Stomach (tissue), 9 donors: ENCODE measurements around the gene BFAR. TPM values are rescaled to one million over a fixed set of nuclear protein-coding genes. Genes with fewer than 3 reads are reported as not detected.
A peak's percentile ranks its signal among the peaks of the same experiment; 100 is the strongest.

Experiments used
- DNase-seq, 2 donors: peaks; one replicate each; pipeline versions ENCODE4 v3.0.0 to v3.0.0-alpha.2; 2013 to 2019
- H3K27ac ChIP-seq, 5 donors: fragments of 200-600 bp in 4 of 5; sonication (generic) in 4 of 5; one replicate each; pipeline ENCODE4 v1.5.1; 2013 to 2019; ENCODE audit warnings: mild to moderate bottlenecking in 1 of 5, moderate library complexity in 1 of 5
- H3K27me3 ChIP-seq, 3 donors: fragments of 200-600 bp; sonication (generic); one replicate each; pipeline ENCODE4 v1.5.1; 2017 to 2019; ENCODE audit warnings: mixed run types in 1 of 3
- H3K36me3 ChIP-seq, 4 donors: fragments of 200-600 bp; sonication (generic); 1 replicate in 3 of 4; 2 replicates in 1 of 4; pipeline ENCODE4 v1.5.1; 2016 to 2019
- H3K4me1 ChIP-seq, 4 donors: fragments of 200-600 bp; sonication (generic); one replicate each; pipeline ENCODE4 v1.5.1; 2016 to 2019
- H3K4me3 ChIP-seq, 4 donors: fragments of 200-600 bp; sonication (generic) in 3 of 4; one replicate each; pipeline ENCODE4 v1.5.1; 2016 to 2019; ENCODE audit warnings: mild to moderate bottlenecking in 1 of 4
- H3K9me3 ChIP-seq, 4 donors: fragments of 200-600 bp; sonication (generic); one replicate each; pipeline ENCODE4 v1.5.1; 2016 to 2019
- CTCF ChIP-seq, 7 experiments: fragments of 450-650 bp in 4 of 7; fragments of 200-600 bp in 3 of 7; sonication (generic) in 3 of 7; IDR thresholded peaks; one replicate each; pipeline ENCODE4 v1.5.1; 2016 to 2019; ENCODE audit warnings: antibody characterized with exemption in 7 of 7, control low read depth in 2 of 7, mild to moderate bottlenecking in 1 of 7
- EP300 ChIP-seq: sonication (generic); formaldehyde crosslinking; IDR thresholded peaks from one replicate; pipeline ENCODE4 v1.6.1; 2017; ENCODE audit warnings: antibody characterized with exemption
- POLR2A ChIP-seq, 4 donors: fragments of 450-650 bp; IDR thresholded peaks; one replicate each; pipeline ENCODE4 v1.6.1; 2016; ENCODE audit warnings: antibody characterized with exemption in 4 of 4, control low read depth in 2 of 4, mild to moderate bottlenecking in 1 of 4, moderate library complexity in 1 of 4
- POLR2AphosphoS5 ChIP-seq, 3 donors: sonication (generic); formaldehyde crosslinking; IDR thresholded peaks; one replicate each; pipeline ENCODE4 v1.6.1; 2016; ENCODE audit warnings: antibody characterized with exemption in 3 of 3
- WGBS, 5 donors: extraction: QIAGEN DNeasy Blood & Tissue Kit in 3 of 5; methylation state at CpG; one replicate each; pipeline versions ENCODE4 v1.1.5 to v1.1.7; 2013 to 2018; 5-methylcytosine and 5-hydroxymethylcytosine counted together
- intact Hi-C: fragments of 100-400 bp; cut with DNase I; formaldehyde crosslinking; loops from one replicate; pipeline ENCODE4 v1.15.1; 2023; ENCODE audit warnings: low total_unique reads
- polyA plus RNA-seq, 3 donors: library from polyadenylated mRNA; stranded (reverse); fragments of 200-250 nt; gene quantifications; one replicate each; pipeline ENCODE4 v1.2.3, GENCODE V29; 2013
- total RNA-seq, 5 donors: library from RNA; depleted of rRNA; stranded (reverse); fragments of >200 nt; gene quantifications; one replicate each; pipeline versions ENCODE4 v1.1.0 to v1.2.3, GENCODE V29; 2014 to 2016
- donor health status: healthy with polysubstance abuse.
- donor health status: Bipolar disorder and iron deficiency.
- donor health status: healthy.

The BFAR gene
- total and polyA plus RNA-seq, 8 donors: 18.2 to 113 (median 44.0) TPM

DNA sequence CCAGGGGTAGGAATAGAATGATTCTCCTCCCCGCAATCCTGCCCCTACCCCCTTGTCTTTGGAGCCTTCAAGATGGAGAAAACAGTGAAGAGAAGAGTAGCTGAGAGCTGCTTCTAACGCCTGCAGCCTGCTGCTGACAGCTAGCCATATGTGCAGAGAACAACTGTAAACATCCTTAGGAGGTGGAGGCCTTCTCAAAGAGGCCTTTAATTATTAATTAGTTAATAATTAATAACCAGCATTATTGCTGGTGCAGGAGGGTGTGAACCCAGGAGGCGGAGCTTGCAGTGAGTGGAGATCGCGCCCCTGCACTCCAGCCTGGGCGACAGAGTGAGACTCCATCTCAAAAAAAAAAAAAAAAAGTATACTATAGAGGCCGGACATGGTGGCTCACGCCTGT lies 8.5 kb downstream of the BFAR start:
- peak overlapping the region in 3 of 5 donors; percentile 21 to 59 (median 31) for H3K27ac ChIP-seq
- H3K4me1 ChIP-seq: peaks cover 11 to 58% (median 30%) of the 10 kb centered on the region in 4 donors
- peak in 1 of 2 donors; percentile 23 for DNase-seq
- no peaks in the 10 kb centered on the region for H3K27me3 ChIP-seq
- 42 to 58% (median 51%) methylated on average over 8 of the region's 8 CpGs for WGBS, 5 donors
- H3K36me3 ChIP-seq: peaks cover 21 to 64% (median 50%) of the 10 kb centered on the region in 4 donors
- TF ChIP-seq POLR2AphosphoS5 (IDR thresholded peaks at IDR 0.05): no peak
- no peak for TF ChIP-seq POLR2A (IDR thresholded peaks at IDR 0.05)
- no peak for TF ChIP-seq EP300
- TF ChIP-seq CTCF (IDR thresholded peaks at IDR 0.05): no peak
- intact Hi-C loops: no loop called here
- H3K4me3 ChIP-seq: no peak overlapping the region
- no peaks in the 10 kb centered on the region for H3K9me3 ChIP-seq

GRCh38 chr16:14641926-14642325 lies 9.2 kb downstream of the BFAR start:
- H3K4me3 ChIP-seq: no peak overlapping the region
- DNase-seq: no peak
- H3K36me3 ChIP-seq: peaks cover 23 to 71% (median 57%) of the 10 kb centered on the region in 4 donors
- intact Hi-C loops: no loop called here
- H3K27me3 ChIP-seq: no peaks in the 10 kb centered on the region
- TF ChIP-seq POLR2AphosphoS5 (IDR thresholded peaks at IDR 0.05) (no peak), CTCF (IDR thresholded peaks at IDR 0.05) (no peak), EP300 (no peak), POLR2A (IDR thresholded peaks at IDR 0.05) (no peak)
- H3K9me3 ChIP-seq: no peaks in the 10 kb centered on the region
- WGBS, 5 donors: 89 to 96% (median 91%) methylated on average over 7 of the region's 7 CpGs
- peak overlapping the region in 2 of 5 donors; percentile 9 to 18 for H3K27ac ChIP-seq
- H3K4me1 ChIP-seq: peaks cover 8 to 51% (median 24%) of the 10 kb centered on the region in 4 donors

DNA sequence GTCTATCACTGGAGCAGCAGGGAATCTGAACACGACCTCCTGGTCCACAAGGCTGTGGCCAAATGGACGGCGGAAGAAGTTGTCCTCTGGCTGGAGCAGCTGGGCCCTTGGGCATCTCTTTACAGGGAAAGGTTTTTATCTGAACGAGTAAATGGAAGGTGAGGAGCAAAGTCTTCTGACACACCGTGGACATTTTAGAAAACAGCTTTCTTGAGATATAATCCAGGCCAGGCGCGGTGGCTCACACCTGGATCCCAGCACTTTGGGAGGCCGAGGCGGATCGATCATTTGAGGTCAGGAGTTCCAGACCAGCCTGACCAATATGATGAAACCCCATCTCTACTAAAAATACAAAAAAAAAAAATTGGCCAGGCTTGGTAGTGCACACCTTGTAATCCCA lies 17.1 kb downstream of the BFAR start:
- 91 to 95% (median 94%) methylated on average over 10 of the region's 10 CpGs for WGBS, 5 donors
- H3K27ac ChIP-seq: no peak overlapping the region
- peaks cover 46 to 100% (median 99%) of the 10 kb centered on the region in 4 donors for H3K36me3 ChIP-seq
- H3K27me3 ChIP-seq: no peaks in the 10 kb centered on the region
- no peaks in the 10 kb centered on the region for H3K4me1 ChIP-seq
- H3K9me3 ChIP-seq: no peaks in the 10 kb centered on the region
- intact Hi-C loops: no loop called here
- no peak for DNase-seq
- H3K4me3 ChIP-seq: no peak overlapping the region
- TF ChIP-seq CTCF (IDR thresholded peaks at IDR 0.05): no peak
- no peak for TF ChIP-seq EP300
- TF ChIP-seq POLR2AphosphoS5 (IDR thresholded peaks at IDR 0.05): no peak
- TF ChIP-seq POLR2A (IDR thresholded peaks at IDR 0.05): no peak

DNA sequence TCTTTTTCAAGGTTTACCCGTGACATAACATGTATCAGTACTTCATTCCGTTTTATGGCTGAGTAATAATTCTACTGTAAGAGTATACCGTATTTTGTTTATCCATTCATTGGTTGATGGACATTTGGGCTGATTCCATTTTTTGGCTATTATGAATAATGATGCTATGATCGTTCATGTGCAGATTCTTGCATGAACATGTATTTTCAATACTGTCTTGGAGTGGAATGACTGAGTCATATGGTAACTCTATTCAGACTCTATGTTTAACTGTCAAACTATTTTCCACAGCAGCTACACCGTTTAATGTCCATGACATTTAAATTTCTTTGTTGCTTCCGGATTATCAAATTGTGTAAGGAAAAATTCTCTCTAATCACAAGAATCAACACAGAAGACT lies 17.9 kb downstream of the BFAR start:
- H3K4me3 ChIP-seq: no peak overlapping the region
- H3K27ac ChIP-seq: no peak overlapping the region
- TF ChIP-seq EP300 (no peak), POLR2A (IDR thresholded peaks at IDR 0.05) (no peak), POLR2AphosphoS5 (IDR thresholded peaks at IDR 0.05) (no peak), CTCF (IDR thresholded peaks at IDR 0.05) (no peak)
- no peak for DNase-seq
- H3K36me3 ChIP-seq: peaks cover 41 to 100% (median 99%) of the 10 kb centered on the region in 4 donors
- intact Hi-C loops: no loop called here
- 68 to 77% (median 77%) methylated on average over 6 of the region's 6 CpGs for WGBS, 5 donors
- peaks cover 0 to 5% (median 2%) of the 10 kb centered on the region in 4 donors for H3K4me1 ChIP-seq
- H3K27me3 ChIP-seq: no peaks in the 10 kb centered on the region
- H3K9me3 ChIP-seq: no peaks in the 10 kb centered on the region
